HG03520 (cell line): ENCODE data around the gene MLPH.

ENCODE experiments used
- ATAC-seq: cut with Tn5 transposase; IDR thresholded peaks from one replicate; pipeline ENCODE4 v1.9.1; 2021; ENCODE audit warnings: mild to moderate bottlenecking, moderate library complexity; ENCODE audit not compliant: unreplicated experiment

The MLPH gene

DNA sequence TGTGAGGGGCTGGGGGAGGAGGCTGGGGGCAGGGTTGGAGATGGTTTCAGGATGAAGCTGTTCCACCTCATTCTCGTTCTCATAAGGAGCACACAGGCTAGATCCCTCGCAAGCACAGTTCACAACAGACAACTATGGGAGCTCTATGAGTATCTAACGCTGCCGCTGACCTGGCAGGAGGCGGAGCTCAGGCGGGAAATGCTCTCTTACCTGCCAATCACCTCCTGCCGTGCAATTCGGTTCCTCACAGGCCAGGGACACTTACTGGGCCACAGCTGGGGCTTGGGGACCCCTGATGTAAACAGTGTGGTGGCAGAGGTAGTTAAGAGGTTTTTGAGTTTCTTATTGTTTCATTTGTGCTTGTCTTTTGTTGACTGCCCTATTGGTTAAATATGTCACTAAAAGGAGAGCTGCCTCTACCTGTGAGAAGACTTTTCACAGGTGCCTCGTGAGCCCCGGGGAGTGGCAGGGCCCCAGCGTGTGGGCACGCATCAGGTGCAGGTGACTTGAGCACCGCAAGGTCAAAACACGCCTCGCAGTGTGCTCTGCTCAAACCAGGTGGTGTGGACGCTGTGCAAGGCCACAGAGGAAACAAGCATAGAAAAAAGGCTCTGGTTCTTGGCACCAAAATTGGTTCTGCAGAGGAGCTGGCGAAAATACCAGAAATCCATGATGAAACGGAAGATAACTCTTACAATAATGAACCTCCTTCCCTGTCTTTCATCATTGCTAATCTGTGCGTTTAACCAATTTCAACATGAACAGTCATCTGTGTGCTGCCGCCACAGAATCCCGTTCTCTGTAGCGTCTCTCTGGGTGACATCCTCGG, 10.2 kb downstream of the MLPH start:
- no peak for ATAC-seq

DNA sequence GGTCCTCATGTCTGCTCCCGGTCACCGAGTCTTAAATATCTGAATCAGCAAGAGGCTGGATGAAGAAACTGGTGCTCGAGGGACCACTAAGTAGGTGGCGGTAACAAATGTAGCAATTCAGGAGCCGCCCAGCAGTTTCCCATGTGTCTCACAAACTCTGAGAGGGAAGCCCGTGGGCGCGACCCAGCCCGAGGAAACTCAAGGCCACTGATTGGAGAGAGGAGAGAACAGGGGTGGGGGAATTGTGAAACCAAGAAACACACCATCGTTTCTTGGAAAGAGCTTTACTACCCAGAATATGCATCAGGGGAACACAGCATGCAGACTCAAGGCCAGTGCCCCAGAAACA, 10.8 kb downstream of the MLPH start:
- ATAC-seq: no peak

DNA sequence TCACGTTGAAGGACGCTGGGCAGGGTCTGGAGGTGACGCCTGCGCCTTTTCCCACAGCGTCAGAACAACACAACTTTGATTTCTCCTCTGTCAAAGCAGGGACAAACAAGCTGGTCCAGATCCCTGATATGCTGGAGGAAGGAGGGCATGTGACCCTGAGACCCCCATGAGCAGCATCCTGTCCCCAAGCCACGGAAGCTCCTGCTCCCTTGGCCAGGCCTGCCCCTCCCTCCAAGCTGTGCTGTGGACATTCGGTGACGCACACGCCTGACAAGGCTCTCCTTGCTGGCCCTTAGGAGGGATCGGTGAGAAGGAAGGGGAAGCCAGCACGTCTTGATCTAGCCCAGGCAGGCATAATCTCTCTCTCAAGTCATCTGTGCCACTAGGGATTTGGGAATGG, 11.3 kb downstream of the MLPH start:
- no peak for ATAC-seq

DNA sequence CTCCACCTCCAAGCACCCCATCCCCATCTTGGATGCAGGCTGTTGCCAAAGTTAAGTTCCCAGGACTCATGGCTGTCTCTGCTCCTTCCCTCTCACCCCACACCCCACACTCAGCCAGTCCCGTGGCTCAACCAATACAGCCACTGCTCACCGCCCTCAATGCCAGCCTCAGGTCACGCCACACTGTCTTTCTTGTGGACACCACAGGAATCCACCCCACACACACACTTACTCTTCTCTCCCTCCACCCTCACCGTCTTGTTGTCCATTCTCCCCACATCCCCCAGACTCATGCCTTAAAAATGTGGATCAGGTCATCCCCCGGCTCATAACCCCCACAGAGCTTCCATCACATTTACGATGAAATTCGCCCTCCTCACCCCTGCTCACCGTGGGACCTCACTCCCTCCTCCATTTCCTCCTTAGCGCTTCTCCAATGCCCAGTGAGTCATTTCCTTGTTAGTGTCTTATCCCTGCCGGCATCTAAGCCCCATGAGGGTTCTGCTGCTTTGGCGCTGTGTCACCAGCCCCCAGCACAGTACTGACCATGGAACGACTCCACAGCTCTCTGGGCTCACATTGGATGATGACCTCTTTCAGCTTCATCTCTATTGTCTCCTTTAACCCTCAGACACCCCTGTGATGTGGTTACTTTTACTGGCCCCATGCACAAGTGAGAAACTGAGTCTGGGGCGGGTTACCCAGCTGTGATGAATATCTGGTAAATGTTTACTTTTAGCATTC, 13.8 kb downstream of the MLPH start:
- ATAC-seq: no peak

DNA sequence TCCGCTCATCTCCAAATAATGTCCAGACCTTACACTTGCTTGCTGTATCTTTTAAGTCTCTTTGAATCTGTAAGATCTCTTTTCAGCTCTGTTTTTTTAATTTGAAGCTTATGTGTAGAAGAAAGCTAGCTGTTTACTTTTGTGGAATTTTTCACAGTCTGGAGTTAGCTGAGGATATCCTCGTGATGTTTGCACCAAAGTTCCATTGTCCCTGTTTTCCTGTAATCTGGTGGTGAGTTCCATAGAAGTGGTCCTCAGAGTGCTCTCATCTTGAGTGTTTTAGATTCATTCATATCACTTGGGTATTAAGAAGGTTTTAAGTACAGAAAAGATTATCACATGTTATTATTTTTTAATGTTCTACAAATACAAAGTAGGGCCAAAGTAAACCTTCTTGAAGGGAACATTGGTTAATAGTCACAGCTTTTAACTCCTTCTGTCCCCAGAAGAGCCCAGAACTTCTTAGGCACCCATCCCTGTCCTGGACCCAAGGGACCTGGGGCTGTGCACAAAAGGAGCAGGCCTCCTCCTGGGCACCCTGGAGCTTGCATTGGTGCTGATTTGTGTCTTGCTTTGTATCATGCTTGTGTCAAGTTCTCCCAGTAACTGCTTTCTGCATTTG, 15.0 kb downstream of the MLPH start:
- no peak for ATAC-seq

DNA sequence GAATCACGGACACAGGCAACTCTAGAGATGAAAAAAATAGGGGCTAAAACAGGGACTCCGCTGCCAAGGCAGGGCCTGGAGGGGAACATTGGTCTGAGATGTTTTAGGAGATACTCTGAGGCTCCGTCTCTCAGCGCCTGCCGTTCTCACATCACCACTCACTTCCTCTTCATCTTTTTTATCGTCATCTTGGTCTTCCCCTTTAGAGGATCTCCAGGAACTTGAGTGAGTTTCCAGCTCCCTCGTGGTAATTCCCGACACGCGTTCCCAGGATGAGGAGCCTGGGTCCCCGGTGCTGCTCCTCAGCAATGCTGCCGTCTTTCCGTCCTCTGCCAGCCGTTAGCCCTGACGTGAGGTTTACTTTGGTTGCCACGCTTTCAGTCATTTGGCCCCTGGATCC, 16.1 kb downstream of the MLPH start:
- ATAC-seq: no peak

DNA sequence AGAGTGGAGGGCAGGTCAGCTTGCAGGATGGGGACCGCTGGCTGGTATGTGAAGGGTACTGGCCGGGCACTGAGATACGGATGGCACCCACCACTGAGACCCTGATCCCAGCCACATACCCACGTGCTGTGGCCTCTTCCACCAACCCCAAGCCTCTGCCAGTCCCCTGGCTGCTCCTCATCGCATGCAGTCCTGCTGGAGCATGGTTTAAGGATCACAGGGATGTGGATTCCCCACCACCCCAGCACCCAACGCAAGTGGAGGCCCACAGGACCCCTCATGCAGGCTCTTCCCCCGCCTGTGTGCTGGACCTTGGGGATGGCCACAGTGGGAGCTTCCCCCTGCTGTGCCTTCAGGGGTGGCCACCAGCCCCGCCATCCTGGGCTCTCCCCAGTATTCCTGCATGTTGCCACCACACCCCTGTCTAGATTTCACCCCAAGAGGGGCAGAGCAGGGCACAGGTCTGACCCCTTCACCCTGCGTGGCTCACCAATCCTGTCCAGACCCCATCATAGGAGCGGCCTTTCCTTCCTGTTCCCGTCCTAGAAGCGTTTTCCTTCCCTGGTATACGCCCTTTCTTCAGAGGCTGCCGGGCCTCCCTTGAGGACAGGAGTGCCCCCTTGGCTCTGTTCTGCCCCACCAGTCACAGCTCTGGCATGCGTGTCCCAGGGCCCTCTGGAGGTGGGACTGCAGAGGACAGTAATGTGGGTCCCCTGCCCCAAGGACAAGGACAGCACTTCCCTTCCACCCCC, 18.3 kb downstream of the MLPH start:
- no peak for ATAC-seq

DNA sequence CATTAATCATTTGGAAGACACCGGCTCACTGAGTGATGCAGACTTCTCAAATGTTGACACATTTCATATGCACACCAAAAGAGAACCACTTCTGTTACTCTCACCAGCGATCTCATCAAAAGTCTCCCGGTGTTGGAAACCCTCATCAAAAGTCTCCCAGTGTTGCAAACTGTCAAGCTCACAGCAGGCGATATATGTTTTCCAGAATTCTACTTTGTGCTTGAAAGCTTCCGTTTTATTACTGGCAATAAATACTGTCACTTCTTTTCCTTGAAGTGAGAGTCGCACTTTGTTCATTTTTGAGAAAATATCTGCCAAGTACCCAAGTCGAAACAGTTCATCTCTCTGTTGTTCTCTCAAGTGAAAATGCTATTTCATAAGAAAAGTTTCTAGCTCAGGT, 20.5 kb downstream of the MLPH start:
- ATAC-seq: no peak

DNA sequence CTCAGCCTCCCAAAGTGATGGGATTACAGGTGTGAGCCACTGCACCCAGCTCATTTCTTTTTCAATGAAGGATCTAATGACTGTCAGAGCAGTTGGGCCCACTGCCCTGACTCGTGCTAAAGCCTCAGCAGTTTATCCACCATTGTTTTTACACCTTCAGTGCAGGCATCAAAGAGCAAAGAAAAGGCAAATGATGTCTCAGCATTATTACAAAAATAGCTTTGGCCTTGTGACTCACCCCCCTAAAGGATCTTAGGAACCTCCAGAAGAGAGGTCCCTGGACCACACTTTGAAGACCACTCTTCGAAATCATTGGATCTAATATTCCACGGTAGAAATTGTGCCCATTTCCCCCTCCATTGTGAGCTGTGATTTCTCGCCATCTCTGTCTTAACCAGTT, 21.3 kb downstream of the MLPH start:
- ATAC-seq: no peak

DNA sequence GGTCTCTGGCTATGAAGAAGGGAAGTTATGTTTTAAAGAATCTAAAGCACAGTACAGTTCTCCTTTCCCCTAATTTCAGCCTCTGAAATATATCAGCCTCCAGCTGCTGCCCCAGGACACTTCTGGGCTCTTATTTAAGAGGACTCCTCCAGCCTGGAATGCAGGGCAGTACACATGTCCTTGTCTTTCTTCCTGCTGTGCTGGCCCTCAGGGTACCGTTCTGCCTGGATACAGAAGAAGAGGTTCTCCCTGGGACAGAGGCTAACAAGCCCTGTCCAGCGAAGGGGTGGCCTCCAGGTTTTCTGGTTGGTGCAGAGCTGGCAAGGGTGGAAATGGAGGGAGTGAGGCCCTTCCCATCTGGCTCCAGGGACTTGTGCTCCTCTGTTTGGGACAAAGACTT, 22.1 kb downstream of the MLPH start:
- ATAC-seq: no peak

DNA sequence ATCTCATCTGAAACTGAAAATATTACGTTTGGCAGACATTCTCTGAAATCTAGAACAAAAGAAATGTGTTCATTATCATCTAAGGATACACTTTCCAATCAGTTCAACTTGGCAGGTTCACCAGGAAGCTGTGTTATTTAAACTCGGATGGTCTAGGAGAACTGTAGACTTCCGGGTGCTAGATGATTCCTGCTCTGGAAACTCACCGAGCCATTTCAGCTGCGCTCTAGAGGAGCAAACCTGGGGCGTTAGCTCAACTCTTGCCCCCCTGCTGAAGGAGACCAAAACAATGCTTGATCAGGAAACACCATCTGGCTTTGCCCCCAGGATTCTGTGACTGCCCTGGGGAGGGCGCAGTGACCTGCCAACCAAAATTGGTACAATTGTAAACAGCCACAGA, 22.9 kb downstream of the MLPH start:
- no peak for ATAC-seq

DNA sequence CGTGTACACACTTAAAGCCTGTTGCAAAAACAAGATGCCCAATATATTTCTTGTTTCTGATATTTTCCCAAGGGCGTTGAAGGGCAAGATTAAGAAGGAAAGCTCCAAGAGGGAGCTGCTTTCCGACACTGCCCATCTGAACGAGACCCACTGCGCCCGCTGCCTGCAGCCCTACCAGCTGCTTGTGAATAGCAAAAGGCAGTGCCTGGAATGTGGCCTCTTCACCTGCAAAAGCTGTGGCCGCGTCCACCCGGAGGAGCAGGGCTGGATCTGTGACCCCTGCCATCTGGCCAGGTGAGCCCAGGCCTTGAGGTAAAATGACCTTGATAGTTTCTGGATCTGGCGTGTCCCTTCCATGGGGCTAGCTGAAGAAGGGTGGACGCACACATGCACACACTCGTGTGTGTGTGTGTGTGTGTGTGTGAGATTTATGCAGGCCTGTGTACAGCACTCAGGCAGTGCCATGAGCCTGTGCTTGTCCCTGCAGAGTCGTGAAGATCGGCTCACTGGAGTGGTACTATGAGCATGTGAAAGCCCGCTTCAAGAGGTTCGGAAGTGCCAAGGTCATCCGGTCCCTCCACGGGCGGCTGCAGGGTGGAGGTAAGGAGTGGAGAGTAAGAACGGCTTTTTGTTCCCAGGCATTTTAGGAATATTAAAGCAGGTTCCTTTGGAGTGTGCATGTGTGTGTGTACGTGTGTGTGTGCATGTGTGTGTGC, 23.6 kb downstream of the MLPH start:
- no peak for ATAC-seq

DNA sequence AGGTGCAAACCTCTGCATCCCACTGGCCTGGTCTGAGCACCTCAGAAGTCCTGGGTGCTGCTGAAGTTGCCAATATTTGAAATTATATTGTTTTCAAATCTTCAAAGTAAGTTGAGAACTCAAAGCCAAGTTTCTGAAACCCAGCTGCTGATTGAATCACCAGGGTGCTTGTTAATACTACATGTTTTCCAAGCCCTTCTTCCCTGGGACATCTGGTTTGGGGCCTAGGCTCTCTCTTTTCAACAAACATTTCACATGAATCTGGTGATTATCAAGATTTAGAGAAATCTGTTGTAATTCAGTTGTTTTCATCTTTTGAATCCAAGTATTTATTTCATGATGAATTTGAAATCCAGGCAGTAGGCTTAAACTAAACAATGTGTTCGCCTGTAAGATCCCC, 24.4 kb downstream of the MLPH start:
- ATAC-seq: no peak

DNA sequence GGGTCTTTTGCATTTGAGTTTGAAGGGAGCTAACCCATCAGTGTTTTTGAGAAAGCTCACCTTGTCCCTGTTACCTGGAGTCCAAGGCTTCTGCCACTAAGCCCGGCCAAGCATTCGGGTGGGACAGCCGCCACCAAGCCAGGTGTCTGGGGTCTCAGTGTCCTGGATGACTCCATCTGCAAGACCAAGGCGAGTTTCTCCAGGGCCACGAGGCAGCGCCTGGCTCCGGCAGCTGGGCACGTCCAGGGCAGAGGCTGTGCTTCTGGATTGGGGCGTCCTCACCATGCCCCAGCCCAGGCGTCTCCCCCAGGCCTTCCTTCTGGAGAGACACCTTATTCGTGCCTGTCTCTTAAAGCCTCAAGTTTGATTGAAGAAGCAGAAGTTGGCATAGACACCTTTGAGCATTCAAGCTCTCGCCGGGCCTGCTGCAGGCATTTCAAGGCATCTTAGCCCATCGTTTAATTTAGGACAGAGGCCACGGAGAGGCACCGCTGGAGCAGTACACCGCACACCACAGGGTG, 24.9 kb downstream of the MLPH start:
- ATAC-seq: no peak

DNA sequence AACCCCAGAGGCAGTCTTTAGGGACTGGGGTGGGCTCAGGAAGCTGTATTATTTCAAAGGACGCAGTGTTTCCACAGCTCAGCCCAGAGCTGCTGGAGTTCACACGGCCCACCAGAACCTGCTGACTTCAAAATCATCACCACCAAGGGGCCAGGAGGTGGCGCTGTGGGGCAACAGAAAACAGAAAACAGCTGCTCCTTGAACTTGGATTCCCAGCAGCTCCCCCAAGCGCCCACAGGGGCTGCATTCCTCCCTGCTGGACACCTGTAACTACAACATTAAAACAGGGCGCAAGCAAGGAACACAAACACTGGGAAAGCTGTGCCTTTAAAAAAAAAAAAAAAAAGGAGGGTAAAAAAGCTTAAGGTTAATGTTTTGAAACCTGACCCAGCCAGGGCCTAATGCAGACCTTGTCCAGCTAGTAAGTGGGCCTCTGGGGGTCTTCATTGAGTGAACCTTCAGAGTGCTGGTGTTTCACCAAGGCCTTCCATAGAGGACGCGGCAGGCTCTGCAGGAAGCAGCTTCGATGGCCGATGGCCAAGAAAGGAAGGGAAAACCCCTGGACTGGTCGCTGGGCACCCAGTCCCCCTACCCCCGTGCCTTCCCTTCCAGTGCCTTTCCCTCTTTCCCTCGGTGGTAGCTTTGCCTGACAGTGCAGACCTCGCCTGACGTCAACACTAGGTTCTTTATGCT, 25.9 kb downstream of the MLPH start:
- ATAC-seq: no peak

DNA sequence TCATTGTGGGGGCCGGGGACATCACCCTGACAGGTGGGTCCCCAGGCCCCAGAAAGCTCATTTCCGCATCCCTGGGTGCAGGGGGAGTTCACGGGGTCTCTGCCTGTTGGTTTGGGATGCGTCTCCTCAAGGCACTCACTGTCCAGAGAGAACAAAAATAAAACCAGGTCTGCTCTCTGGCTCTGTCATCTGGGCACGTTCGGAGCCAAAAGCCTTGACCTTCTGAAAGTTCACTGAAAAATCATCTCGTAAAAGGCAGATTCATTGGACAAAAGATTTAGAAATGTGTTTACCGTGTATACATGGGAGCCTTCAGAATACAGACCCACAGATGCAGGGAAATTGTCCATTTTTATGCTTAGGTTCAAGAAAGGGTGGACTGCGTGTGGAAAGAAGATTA, 26.6 kb downstream of the MLPH start:
- no peak for ATAC-seq

DNA sequence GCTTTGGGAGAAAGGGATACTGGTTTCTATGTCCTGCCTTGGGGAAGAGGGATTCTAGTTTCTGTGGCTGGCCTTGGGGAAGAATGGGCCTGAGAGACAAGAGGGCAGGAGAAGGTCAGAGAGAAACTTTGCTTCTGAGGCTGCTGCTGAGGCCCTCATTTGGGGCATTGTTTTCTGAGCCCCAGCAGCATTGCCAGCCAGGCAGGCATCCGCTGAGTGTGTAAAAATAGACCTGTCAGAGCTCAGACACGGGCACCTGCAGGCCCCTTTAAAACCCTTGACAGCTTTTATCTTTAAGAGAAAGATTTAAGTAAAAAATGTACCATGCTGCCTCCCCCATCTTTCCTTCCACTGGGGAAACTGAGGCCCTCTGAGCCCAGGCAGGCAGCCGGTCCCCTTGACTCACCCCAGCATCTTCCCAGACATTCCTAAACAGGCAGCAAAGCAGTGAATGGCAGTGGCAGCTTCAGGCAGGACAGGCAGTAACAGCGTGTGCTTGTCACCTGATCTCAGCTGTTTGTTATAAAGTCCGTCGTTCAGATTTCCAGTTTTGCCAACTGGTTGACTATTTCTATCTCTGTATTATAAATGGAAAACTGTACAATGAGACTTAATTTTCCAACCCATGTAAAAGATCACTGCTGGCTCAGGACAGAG, 27.6 kb downstream of the MLPH start:
- ATAC-seq: no peak

DNA sequence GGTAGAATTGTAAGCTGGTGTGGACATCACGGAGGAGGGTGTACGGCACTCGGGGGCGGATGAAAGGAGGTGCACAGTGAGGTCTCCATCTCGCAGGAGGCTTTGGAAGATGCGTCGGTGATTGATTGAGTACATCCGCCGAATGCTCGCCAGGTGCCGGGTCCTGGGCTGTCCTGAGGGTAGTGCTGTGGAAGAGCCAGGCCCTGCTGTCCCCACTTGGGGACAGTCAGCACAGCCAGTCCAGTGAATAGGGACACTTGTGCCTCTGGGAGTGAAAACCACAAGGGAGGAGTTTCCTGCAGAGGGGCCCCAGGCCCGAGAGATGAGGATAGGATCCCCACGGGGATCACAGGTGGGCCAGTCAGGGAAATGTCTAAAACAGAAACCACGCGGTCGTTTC, 28.1 kb downstream of the MLPH start:
- no peak for ATAC-seq

DNA sequence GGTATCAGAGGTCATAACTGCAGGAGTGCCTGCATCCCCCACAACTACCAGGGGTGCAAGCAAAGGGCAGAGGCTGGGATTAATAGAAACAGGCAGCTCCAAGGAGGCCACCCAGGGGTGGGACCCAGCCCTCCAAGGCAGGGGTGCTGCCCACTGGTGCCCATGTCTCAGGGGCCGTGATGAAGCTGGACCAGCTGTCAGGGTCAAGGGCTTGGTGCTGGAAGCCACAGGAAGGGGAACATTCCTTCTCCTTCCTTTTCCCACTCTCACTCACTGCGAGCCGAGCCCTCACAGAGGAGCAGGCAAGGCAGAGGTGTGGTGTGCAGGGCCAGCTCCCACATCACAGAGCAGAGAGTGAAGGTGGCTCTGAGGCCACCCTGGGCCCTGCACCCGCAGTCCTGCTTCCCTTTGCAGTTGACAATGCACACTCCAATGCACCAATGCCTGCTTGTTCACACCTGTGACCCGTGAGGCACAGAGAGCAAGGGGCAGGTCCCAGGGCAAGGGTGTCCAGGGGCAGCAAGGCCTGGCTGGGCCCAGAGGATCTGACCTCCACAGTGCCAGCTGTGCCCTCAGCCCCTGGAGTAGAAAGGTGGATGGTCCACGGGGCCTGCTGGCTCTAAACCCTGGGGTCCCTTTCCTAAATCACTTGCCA, 28.7 kb downstream of the MLPH start:
- ATAC-seq: no peak
